ENCODE measurements around the gene TNFRSF25. TPM values are rescaled to one million over a fixed set of nuclear protein-coding genes. Genes with fewer than 3 reads are reported as not detected.
"Not testable (repeated sequence)": the region's sequence is repeated elsewhere in the genome, so short reads cannot be mapped to it uniquely, and the experiment has no call there.

TNFRSF25 gene
- total RNA-seq, 1 donor: 2.0 TPM

DNA sequence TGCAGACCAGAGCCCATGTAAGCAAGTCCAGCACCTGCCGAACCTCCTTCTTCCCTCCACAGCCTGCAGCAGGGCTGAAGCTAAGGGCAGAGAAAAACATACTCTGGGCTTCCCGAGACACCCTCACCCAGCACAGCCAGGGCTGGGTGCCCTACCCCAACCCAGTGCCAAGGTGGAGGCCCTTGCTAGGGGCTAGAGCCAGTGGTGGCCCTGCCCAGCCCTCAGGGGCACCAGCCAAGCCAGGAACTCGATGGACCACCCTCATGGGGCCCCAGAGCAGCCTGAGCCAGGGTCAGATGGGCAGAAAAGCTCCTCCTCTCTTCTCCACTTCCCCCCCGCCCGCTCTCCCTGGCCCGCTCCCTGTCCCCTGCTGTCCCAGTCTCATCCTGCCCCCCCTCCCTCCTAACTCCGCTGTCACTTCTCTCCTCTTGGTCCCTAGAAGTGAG lies 15.9 kb downstream of the TNFRSF25 start:
- DNase-seq (ENCODE audit: low read depth): no peak
- H3K4me3 ChIP-seq (ENCODE audit: low read depth, low read length): no peak overlapping the region
- TF ChIP-seq, protein P1, sequence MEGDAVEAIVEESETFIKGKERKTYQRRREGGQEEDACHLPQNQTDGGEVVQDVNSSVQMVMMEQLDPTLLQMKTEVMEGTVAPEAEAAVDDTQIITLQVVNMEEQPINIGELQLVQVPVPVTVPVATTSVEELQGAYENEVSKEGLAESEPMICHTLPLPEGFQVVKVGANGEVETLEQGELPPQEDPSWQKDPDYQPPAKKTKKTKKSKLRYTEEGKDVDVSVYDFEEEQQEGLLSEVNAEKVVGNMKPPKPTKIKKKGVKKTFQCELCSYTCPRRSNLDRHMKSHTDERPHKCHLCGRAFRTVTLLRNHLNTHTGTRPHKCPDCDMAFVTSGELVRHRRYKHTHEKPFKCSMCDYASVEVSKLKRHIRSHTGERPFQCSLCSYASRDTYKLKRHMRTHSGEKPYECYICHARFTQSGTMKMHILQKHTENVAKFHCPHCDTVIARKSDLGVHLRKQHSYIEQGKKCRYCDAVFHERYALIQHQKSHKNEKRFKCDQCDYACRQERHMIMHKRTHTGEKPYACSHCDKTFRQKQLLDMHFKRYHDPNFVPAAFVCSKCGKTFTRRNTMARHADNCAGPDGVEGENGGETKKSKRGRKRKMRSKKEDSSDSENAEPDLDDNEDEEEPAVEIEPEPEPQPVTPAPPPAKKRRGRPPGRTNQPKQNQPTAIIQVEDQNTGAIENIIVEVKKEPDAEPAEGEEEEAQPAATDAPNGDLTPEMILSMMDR (IDR thresholded peaks at IDR 0.05; ENCODE audit: insufficient read depth, low read length): no peak

DNA sequence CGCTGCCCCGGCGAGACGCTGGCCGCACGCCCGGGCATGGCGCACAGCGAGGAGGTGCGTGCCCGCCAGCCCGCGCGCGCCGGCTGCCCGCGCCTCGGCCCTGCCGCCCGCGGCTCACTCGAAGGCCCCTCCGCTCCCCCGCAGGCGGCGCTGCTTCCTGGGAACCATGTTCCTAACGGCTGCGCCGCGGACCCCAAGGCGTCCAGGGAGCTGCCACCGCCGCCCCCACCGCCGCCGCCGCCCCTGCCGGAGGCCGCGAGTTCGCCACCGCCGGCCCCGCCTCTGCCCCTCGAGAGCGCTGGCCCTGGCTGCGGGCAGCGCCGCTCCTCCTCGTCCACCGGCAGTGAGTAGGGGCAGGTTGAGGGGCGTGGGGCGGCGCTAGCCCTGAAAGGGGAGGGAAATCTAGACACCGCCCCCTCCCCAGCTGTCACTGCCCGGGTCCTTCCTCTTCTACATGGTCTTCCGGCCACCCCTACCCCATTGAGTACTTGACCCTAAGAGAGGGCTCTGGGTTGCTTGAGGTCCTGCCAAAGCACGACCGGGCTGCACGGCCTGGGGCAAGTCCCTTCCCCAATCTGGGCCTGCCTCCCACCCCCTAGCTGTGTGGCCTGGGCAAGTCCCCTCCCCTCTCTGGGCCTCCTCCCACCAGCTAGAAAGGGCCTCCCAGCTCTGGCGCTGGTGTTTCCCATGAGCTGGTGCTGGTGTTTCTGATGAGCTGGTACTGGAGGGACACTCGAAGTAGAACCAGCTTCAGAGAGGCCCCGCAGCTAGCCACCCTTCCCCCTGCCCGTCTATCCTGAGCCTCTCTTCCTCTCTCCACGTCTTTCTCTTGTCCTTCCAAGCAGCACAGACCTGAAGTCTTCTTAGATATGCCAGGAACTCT lies 17.0 kb downstream of the TNFRSF25 start:
- TF ChIP-seq, protein P1 (IDR thresholded peaks at IDR 0.05; ENCODE audit: insufficient read depth, low read length): no peak
- no peak for DNase-seq (ENCODE audit: low read depth)
- H3K4me3 ChIP-seq (ENCODE audit: low read depth, low read length): no peak overlapping the region

DNA sequence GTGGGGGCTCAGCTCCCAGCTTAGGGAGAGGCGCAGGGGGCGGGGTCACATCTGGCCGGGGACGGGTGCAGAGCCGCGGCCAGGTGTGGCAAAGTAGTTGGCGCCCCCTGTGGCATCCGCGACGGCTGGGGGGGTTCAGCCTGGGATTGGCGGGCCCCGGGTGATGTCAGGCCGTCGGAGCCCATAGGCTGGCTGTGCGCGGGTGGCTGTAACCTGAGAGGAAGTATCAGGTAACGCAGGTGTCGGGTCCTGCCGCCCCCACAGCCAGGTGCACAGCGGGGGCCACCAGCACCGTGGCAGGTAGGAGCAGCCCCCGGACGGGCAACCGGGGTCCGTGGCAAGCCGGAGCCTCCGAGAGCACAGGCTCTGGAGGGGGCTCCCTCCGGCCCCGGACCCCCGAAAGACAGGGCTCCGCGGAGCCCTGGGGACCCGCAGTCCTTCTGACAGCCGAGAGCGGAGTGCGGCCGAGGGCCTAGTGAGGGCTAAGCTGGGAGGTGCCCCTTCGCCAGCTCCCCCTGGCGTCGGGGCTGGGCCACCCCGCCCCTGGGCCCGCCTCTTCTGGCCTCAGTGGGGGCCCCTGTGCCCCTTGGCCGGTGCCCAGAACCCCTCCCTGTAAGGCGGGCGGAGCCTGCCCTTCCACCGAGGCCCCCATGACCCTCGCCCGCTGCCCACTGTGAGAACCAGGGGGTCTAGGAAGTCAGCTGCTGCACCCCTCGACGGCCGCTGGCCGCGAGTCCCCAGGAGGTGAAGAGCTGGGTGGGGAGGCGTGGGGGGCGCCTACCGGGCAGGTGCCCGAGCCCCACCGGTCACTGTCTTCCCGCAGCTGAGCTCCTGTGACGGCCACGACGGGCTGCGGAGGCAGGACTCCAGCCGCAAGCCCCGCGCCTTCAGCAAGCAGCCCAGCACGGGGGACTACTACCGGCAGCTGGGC lies 17.9 kb downstream of the TNFRSF25 start:
- no peak overlapping the region for H3K4me3 ChIP-seq (ENCODE audit: low read depth, low read length)
- DNase-seq (ENCODE audit: low read depth): no peak
- TF ChIP-seq, protein P1 (IDR thresholded peaks at IDR 0.05; ENCODE audit: insufficient read depth, low read length): no peak

DNA sequence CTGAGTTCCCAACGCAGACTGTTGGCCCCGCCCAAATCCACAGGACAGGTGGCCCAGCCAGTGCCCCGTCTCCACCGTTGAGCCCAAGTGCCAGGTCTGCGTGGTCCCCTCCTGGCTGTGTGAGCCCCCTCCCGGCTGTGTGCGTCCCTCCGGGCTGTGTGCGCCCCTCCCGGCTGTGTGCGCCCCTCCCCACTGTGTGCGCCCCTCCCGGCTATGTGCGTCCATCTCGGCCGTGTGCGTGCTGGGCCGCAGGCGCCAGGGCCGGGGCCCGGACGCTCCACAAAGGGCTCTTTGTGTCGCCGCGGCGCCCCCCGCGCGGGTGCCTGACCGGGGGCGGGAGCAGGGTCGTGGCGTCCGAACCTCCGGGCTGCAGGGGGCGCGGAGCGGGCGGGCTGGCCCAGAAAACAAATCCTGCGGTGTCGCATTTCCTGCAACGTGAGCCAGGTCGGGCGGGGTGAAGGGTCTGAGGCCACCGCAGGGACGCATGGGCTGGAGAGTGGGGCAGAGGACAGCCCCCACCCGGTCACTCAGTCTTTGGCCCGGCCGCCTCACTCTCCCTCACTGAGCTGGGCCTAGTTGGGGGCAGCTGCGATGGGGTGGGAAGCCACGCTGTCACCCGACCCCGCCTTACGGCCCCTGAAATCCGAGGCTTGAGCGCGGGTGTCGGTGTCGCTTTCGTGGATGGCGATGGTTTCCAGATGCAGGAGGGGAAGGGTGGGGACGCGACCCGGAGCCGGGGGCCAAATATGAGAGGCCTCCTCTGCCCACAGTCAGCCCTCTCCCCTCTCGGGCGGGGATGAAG lies 18.8 kb downstream of the TNFRSF25 start:
- H3K4me3 ChIP-seq (ENCODE audit: low read depth, low read length): no peak overlapping the region
- DNase-seq (ENCODE audit: low read depth): no peak
- TF ChIP-seq, protein P1 (IDR thresholded peaks at IDR 0.05; ENCODE audit: insufficient read depth, low read length): no peak

DNA sequence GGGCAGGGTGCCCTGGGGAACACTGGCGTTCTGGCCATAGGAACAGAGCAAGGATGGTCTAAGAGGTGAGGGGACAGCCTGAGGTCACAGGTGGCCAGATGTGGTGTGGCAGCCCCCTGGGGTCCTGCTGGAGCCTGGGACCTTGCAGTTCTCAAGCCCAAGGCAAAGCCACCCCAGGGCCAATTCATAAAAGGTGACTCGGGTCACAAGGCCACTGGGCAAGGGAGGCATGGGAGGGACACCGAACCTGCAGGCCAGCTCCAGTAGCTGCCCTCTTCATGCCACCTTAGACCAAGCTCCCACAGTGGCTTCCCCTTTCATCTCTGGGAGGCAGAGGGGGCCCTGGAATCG lies 19.3 kb downstream of the TNFRSF25 start:
- no peak overlapping the region for H3K4me3 ChIP-seq (ENCODE audit: low read depth, low read length)
- DNase-seq (ENCODE audit: low read depth): no peak
- TF ChIP-seq, protein P1 (IDR thresholded peaks at IDR 0.05; ENCODE audit: insufficient read depth, low read length): no peak

DNA sequence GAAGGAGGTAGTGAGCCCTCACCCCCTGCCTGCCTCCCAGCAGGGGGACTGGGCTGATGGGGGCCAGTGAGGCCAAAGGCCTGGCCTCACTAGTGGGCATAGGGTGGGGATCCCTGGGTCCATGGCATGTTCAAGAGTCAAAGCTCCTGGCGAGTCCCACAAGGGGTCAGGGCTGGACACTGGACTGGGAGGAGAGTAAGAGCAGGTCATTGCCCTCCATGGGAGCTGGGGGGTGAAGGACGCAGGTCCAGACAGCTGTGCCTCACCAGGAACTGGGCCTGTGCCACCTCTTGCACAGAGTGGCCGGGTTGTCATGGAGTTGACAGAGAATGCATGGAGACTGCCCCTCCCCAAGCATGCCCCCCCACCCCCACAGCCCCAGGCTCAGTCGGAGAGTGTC lies 20.0 kb downstream of the TNFRSF25 start:
- DNase-seq (ENCODE audit: low read depth); H3K4me3 ChIP-seq (ENCODE audit: low read depth, low read length): not testable (repeated sequence)
